SU-DHL-6 (cell line): Measurements from ENCODE around the gene ST6GAL1.

ENCODE experiments used
- CTCF ChIP-seq: fragments of 200-600 bp; sonication (generic); IDR thresholded peaks from one replicate; pipeline ENCODE4 v1.5.1; 2017; ENCODE audit warnings: antibody characterized with exemption, mild to moderate bottlenecking, low read length, moderate library complexity; ENCODE audit not compliant: insufficient read depth, poor library complexity, severe bottlenecking
- EZH2phosphoT487 ChIP-seq: fragments of 200-600 bp; sonication (generic), shearing (Covaris generic); conservative IDR thresholded peaks from 2 replicates; pipeline ENCODE4 v1.6.1; 2018; ENCODE audit warnings: mild to moderate bottlenecking, antibody characterized with exemption, low read length, moderate library complexity, mixed read lengths

DNA sequence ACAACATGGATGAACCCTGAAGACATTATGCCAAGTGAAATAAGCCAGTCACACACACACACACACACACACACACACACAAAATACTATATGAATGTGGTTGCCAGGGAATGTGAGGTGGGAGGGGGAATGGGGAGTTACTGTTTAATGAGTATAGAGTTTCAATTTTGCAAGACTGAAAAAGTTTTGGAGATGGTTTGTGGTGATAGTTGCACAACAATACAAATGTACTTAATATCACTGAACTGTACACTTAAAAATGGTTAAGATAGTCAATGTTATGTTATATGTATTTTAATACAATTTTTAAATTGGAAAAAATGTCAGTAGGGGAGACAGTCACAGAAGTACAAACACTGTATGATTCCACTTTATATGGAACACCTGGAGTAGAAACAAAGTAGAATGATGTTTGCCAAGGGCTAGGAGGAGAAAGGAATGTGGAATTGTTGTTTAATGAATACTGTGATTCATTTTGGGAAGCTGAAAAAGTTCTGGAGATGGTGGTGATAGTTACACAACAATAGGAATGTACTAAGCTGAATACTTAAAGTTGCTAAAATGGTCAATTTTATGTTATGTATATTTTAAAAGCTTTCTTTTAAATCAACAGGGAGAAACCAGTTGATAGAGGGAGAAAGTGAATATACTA, 132.3 kb downstream of the ST6GAL1 start:
- TF ChIP-seq CTCF (no peak), EZH2phosphoT487 (no peak)
